GM12878 (cell line): ENCODE results near the gene KLF15. TPM values are rescaled to one million over a fixed set of nuclear protein-coding genes. Genes with fewer than 3 reads are reported as not detected.

Experiments
- ATAC-seq: fragments of 200-7000 bp; cut with Tn5 transposase; 3 replicates; pipeline ENCODE4 v1.9.1; 2020; ENCODE audit warnings: mild to moderate bottlenecking, moderate library complexity
- BruUV-seq: library from RNA; stranded (reverse); fragments of 400-500 nt; replicated peaks from 2 replicates; lab custom pipeline; 2021; lab: Mats Ljungman, UMichigan
- CTCF ChIA-PET: fragments of 300-600 bp; sonication (Branson Sonifier 250); formaldehyde crosslinking; extraction: SDS; loops from one replicate; lab custom pipeline; 2021; ENCODE audit warnings: inconsistent platforms; lab: Yijun Ruan, JAX
- POLR2A ChIA-PET: fragments of 350-600 bp; formaldehyde crosslinking; extraction: SDS; loops from one replicate; lab custom pipeline; 2021; ENCODE audit warnings: inconsistent platforms; lab: Charles Lee
- RAD21 ChIA-PET: fragments of 300-600 bp; sonication (Branson Sonifier 250); formaldehyde crosslinking; loops from one replicate; lab custom pipeline; 2023; ENCODE audit warnings: antibody characterized with exemption; ENCODE audit not compliant: unreplicated experiment; lab: Charles Lee
- SMC1A ChIA-PET: fragments of 300-600 bp; sonication (Branson Sonifier 250); formaldehyde crosslinking; loops from one replicate; lab custom pipeline; 2023; ENCODE audit not compliant: unreplicated experiment, uncharacterized antibody; lab: Charles Lee
- DNase-seq: peaks from one replicate; pipeline ENCODE4 v3.0.0-alpha.2; 2011; ENCODE audit warnings: low read depth, low spot score
- FAIRE-seq: peaks from 3 replicates; lab custom pipeline; 2011; peaks lifted over from hg19 to GRCh38; lab: Jason Lieb, UNC
- H2AFZ ChIP-seq: 2 replicates; pipeline ENCODE4 v1.6.0; 2011; ENCODE audit warnings: low read depth, low read length, control low read depth; ENCODE audit not compliant: control insufficient read depth
- H3K27ac ChIP-seq: 2 replicates; pipeline ENCODE4 v1.5.1; 2011; ENCODE audit warnings: control low read depth; ENCODE audit not compliant: control insufficient read depth, insufficient read depth
- H3K27me3 ChIP-seq, 2 experiments: replicated peaks in 1 of 2; 2 replicates each; pipeline versions ENCODE4 v1.6.0 to v1.6.1; 2011; ENCODE audit warnings: low read length in 1 of 2; ENCODE audit not compliant: control insufficient read depth in 2 of 2, insufficient read depth in 2 of 2
- H3K36me3 ChIP-seq, 2 experiments: 2 replicates each; pipeline ENCODE4 v1.5.1; 2011; ENCODE audit warnings: low read length in 1 of 2; ENCODE audit not compliant: control insufficient read depth in 2 of 2, insufficient read depth in 2 of 2
- H3K4me1 ChIP-seq: 2 replicates; pipeline ENCODE4 v1.6.1; 2011; ENCODE audit warnings: mild to moderate bottlenecking, low read length, moderate library complexity, mixed read lengths; ENCODE audit not compliant: control insufficient read depth, insufficient read depth
- H3K4me2 ChIP-seq: 2 replicates; pipeline ENCODE4 v1.6.0; 2011; ENCODE audit warnings: control low read depth; ENCODE audit not compliant: control insufficient read depth, insufficient read depth
- H3K4me3 ChIP-seq: fragments of 200-600 bp; sonication (generic); 2 replicates; pipeline ENCODE4 v1.5.1; 2016
- H3K79me2 ChIP-seq: 2 replicates; pipeline ENCODE4 v1.6.0; 2011; ENCODE audit warnings: low read length; ENCODE audit not compliant: control insufficient read depth, insufficient read depth
- H3K9ac ChIP-seq: 2 replicates; pipeline ENCODE4 v1.8.0; 2011; ENCODE audit warnings: low read length, control low read depth, mixed read lengths; ENCODE audit not compliant: control insufficient read depth, insufficient read depth
- H3K9me3 ChIP-seq: replicated peaks from 3 replicates; pipeline ENCODE4 v1.5.1; 2011; ENCODE audit warnings: mild to moderate bottlenecking, low read length; ENCODE audit not compliant: control insufficient read depth, insufficient read depth
- H4K20me1 ChIP-seq: 2 replicates; pipeline ENCODE4 v1.6.0; 2011; ENCODE audit not compliant: control insufficient read depth, insufficient read depth
- CREB1 ChIP-seq: IDR thresholded peaks from 2 replicates; pipeline ENCODE4 v1.6.1; 2012; ENCODE audit warnings: low read depth, mild to moderate bottlenecking, inconsistent platforms
- CREM ChIP-seq: IDR thresholded peaks from 2 replicates; pipeline ENCODE4 v1.6.1; 2014; ENCODE audit warnings: antibody characterized with exemption, low read depth
- EED ChIP-seq: sonication (generic); IDR thresholded peaks from 2 replicates; pipeline ENCODE4 v1.6.1; 2016; ENCODE audit warnings: antibody characterized with exemption, low read depth
- ELK1 ChIP-seq: IDR thresholded peaks from 2 replicates; pipeline ENCODE4 v1.6.1; 2012; ENCODE audit warnings: low read depth, low read length, improper control_type of control experiment
- GABPA ChIP-seq: IDR thresholded peaks from 2 replicates; pipeline ENCODE4 v1.6.1; 2014; ENCODE audit warnings: antibody characterized with exemption, low read depth, mild to moderate bottlenecking, inconsistent platforms
- KDM1A ChIP-seq: fragments of 200-600 bp; sonication (generic); IDR thresholded peaks from 2 replicates; pipeline ENCODE4 v1.6.1; 2016; ENCODE audit warnings: borderline replicate concordance
- MLLT1 ChIP-seq: fragments of 450-650 bp; IDR thresholded peaks from 2 replicates; pipeline ENCODE4 v1.6.1; 2016; ENCODE audit warnings: mild to moderate bottlenecking
- PML ChIP-seq: IDR thresholded peaks from 2 replicates; pipeline ENCODE4 v1.6.1; 2012; ENCODE audit warnings: low read length, inconsistent platforms
- ZBED1 ChIP-seq: IDR thresholded peaks from 2 replicates; pipeline ENCODE4 v1.6.1; 2016; ENCODE audit warnings: borderline replicate concordance
- ZNF384 ChIP-seq: IDR thresholded peaks from 2 replicates; pipeline ENCODE4 v1.6.1; 2012; ENCODE audit warnings: low read depth, mild to moderate bottlenecking, low read length, improper control_type of control experiment, borderline replicate concordance
- ZNF592 ChIP-seq: fragments of 450-650 bp; IDR thresholded peaks from 2 replicates; pipeline ENCODE4 v1.6.1; 2017; ENCODE audit warnings: mild to moderate bottlenecking, moderate library complexity
- ZZZ3 ChIP-seq: IDR thresholded peaks from 2 replicates; pipeline ENCODE4 v1.6.1; 2011; ENCODE audit warnings: low read depth; ENCODE audit not compliant: control insufficient read depth, insufficient read length
- WGBS: methylation state at CpG from one replicate; pipeline ENCODE4 v1.1.6; 2016; ENCODE audit warnings: low lambda C conversion rate; ENCODE audit not compliant: insufficient replicate concordance, insufficient coverage; ENCODE audit errors: missing lambda C conversion rate; 5-methylcytosine and 5-hydroxymethylcytosine counted together
- in situ Hi-C: fragments of 300-500 bp; cut with MboI; formaldehyde crosslinking; loops from 9 replicates; pipeline ENCODE4 v1.14.3; 2018; ENCODE audit warnings: mixed read lengths
- intact Hi-C: fragments of 100-400 bp; cut with micrococcal nuclease; formaldehyde crosslinking; loops from one replicate; pipeline ENCODE4 v1.14.2; 2022; ENCODE audit not compliant: unreplicated experiment
- polyA plus RNA-seq, 11 experiments: library from polyadenylated mRNA; depleted of rRNA in 4 of 11; unstranded in 6 of 11; stranded (reverse) in 5 of 11; fragments of >200 nt; fragmentation: Nextera tagmentation in 4 of 11; fragmentation: Illumina TruSeq in 1 of 11; extraction: Ambion mirVana in 4 of 11; extraction: Trizol in 1 of 11; gene quantifications; 1 replicate in 1 of 11; 2 replicates in 10 of 11; pipeline versions ENCODE4 v1.2.1 to v1.2.3, GENCODE V29; 2011 to 2016; ENCODE audit warnings: inconsistent platforms in 2 of 11, missing spikeins in 2 of 11, low read depth in 1 of 11
- total RNA-seq, 4 experiments: library from RNA; depleted of rRNA in 3 of 4; stranded (reverse); fragments of >200 nt in 3 of 4; fragmentation: Illumina TruSeq in 1 of 4; extraction: Trizol in 1 of 4; gene quantifications; 2 replicates each; pipeline versions ENCODE4 v1.2.1 to v1.2.3, GENCODE V29; 2013 to 2021

Gene KLF15
- total and polyA plus RNA-seq, 10 of the 15 experiments (the other 5 are each of a cell fraction or from before 2014, with no cell fraction given) = 0.15 TPM; not detected in 9

- in situ Hi-C loops = no loop called here
- ChIA-PET POLR2A (no interaction called here), RAD21 (no interaction called here), CTCF (no interaction called here), SMC1A (no interaction called here)
- DNase-seq (no peak), ATAC-seq (no peak), FAIRE-seq (no peak)
- 61% methylated on average over 7 of the region's 7 CpGs for WGBS
- Histone ChIP-seq H4K20me1 (no peaks in the 10 kb centered on the region), H3K27ac (no peak overlapping the region), H3K4me3 (no peak overlapping the region), H3K4me2 (no peak overlapping the region), H3K79me2 (no peaks in the 10 kb centered on the region), H2AFZ (no peak overlapping the region), H3K9ac (no peak overlapping the region), H3K36me3 (no peaks in the 10 kb centered on the region), H3K9me3 (no peaks in the 10 kb centered on the region), H3K27me3 (no peaks in the 10 kb centered on the region; a peak in 2 of 4 replicates), H3K4me1 (no peaks in the 10 kb centered on the region)
- intact Hi-C loops = no loop called here
- no peak for TF ChIP-seq ZNF592
- no peak for TF ChIP-seq ZZZ3
- TF ChIP-seq KDM1A = no peak
- TF ChIP-seq EED = no peak
- TF ChIP-seq MLLT1 = no peak
- TF ChIP-seq CREB1 = no peak
- no peak for TF ChIP-seq PML
- no peak for TF ChIP-seq CREM
- TF ChIP-seq GABPA = no peak
- TF ChIP-seq ZBED1 = no peak
- TF ChIP-seq ZNF384 = no peak
- no peak for TF ChIP-seq ELK1
- no TSS peak for BruUV-seq
Measured at GRCh38 chr3:126312341-126312740, 44.9 kb downstream of the KLF15 start.
